Brain microvascular endothelial cell (primary cell): ENCODE data around the gene REXO4.

Experiments
- DNase-seq: peaks from one replicate; pipeline ENCODE4 v3.0.0-alpha.2; 2020
- H3K27ac ChIP-seq: fragments of 250-450 bp; sonication (Bioruptor Pico); 2 replicates; pipeline ENCODE4 v1.5.1; 2020; ENCODE audit warnings: mild to moderate bottlenecking, moderate library complexity
- H3K27me3 ChIP-seq: fragments of 250-450 bp; sonication (Bioruptor Pico); replicated peaks from 2 replicates; pipeline ENCODE4 v1.5.1; 2020; ENCODE audit warnings: mild to moderate bottlenecking
- H3K36me3 ChIP-seq: fragments of 250-450 bp; sonication (Bioruptor Pico); replicated peaks from 2 replicates; pipeline ENCODE4 v1.5.1; 2020; ENCODE audit warnings: mild to moderate bottlenecking
- H3K4me3 ChIP-seq: 2 replicates; pipeline ENCODE4 v1.5.1; 2011; ENCODE audit warnings: low read depth, mild to moderate bottlenecking, control low read depth, low read length, moderate library complexity
- in situ Hi-C: cut with HindIII; loops from 2 replicates; pipeline ENCODE4 v1.10.0; 2017; ENCODE audit warnings: low sequenced_read_pairs, low pct_ligation_motif_present
- TF ChIP-seq, protein P1 (sequence below): IDR thresholded peaks from 2 replicates; pipeline ENCODE4 v1.5.1; 2011; ENCODE audit warnings: low read depth, mild to moderate bottlenecking, moderate library complexity, low read length, control low read depth, inconsistent platforms; ENCODE audit errors: missing control alignments

The REXO4 gene

GRCh38 chr9:133389025-133389557 lies 28.7 kb downstream of the REXO4 start:
- TF ChIP-seq, protein P1, sequence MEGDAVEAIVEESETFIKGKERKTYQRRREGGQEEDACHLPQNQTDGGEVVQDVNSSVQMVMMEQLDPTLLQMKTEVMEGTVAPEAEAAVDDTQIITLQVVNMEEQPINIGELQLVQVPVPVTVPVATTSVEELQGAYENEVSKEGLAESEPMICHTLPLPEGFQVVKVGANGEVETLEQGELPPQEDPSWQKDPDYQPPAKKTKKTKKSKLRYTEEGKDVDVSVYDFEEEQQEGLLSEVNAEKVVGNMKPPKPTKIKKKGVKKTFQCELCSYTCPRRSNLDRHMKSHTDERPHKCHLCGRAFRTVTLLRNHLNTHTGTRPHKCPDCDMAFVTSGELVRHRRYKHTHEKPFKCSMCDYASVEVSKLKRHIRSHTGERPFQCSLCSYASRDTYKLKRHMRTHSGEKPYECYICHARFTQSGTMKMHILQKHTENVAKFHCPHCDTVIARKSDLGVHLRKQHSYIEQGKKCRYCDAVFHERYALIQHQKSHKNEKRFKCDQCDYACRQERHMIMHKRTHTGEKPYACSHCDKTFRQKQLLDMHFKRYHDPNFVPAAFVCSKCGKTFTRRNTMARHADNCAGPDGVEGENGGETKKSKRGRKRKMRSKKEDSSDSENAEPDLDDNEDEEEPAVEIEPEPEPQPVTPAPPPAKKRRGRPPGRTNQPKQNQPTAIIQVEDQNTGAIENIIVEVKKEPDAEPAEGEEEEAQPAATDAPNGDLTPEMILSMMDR, result no peak
- no peak overlapping the region for H3K4me3 ChIP-seq
- H3K27ac ChIP-seq, result no peak overlapping the region
- DNase-seq, result no peak
- in situ Hi-C loops, result no loop called here
- no peaks in the 10 kb centered on the region for H3K27me3 ChIP-seq
- H3K36me3 ChIP-seq, result no peaks in the 10 kb centered on the region

DNA sequence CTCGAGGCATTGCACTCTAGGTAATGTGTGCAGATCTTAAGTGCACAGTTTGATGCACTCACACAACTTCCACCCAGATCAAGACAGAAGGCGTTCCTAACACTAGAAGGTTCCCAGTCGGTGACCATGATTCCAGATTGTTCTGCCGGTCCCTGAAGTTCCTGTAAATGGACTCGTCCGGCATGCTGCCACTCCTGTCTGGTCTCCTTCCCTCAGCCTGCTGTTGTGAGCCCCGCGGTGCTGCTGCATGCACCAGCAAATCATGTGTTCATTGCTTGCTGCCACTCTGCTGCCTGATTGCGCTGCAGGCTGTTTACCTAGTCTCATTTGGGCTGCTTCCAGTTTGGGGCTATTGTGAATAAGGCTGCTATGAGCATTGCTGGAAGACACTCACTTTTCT lies 30.1 kb downstream of the REXO4 start:
- H3K27me3 ChIP-seq, result no peaks in the 10 kb centered on the region
- H3K36me3 ChIP-seq, result no peaks in the 10 kb centered on the region
- H3K4me3 ChIP-seq, result no peak overlapping the region
- TF ChIP-seq, protein P1, result no peak
- in situ Hi-C loops, result no loop called here
- DNase-seq, result no peak
- no peak overlapping the region for H3K27ac ChIP-seq

- H3K27me3 ChIP-seq, result no peaks in the 10 kb centered on the region
- TF ChIP-seq, protein P1, result no peak
- no peak overlapping the region for H3K4me3 ChIP-seq
- no peak overlapping the region for H3K27ac ChIP-seq
- H3K36me3 ChIP-seq, result no peaks in the 10 kb centered on the region
- in situ Hi-C loops, result no loop called here
- no peak for DNase-seq
These were observed 31.5 kb downstream of the REXO4 start for GRCh38 chr9:133386338-133386737.

DNA sequence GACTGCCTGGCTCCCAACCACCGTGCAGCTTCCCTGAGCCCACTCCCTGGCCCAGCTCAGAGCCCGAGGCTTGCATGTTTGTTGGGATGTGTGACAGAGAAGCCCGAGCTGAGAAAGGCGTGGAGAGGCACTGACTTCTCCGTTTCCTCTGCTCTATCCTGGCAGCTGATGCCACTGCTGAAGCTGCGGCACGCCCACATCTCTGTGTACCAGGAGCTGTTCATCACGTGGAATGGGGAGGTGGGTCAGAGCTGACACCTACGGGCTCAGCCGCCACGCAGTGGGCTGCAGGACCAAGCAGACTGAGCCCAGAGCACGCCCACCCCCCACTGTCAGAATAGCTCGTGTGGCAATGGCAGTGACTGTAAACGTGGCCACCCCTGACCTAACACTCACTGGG lies 32.4 kb downstream of the REXO4 start:
- Histone ChIP-seq H3K4me3 (no peak overlapping the region), H3K27ac (no peak overlapping the region), H3K36me3 (no peaks in the 10 kb centered on the region), H3K27me3 (no peaks in the 10 kb centered on the region)
- in situ Hi-C loops, result no loop called here
- no peak for DNase-seq
- TF ChIP-seq, protein P1, result no peak

- in situ Hi-C loops, result no loop called here
- DNase-seq, result no peak
- Histone ChIP-seq H3K27ac (no peak overlapping the region), H3K4me3 (no peak overlapping the region), H3K27me3 (no peaks in the 10 kb centered on the region), H3K36me3 (no peaks in the 10 kb centered on the region)
- TF ChIP-seq, protein P1, result no peak
These were observed 33.0 kb downstream of the REXO4 start for GRCh38 chr9:133384736-133385321.

GRCh38 chr9:133383438-133383837 lies 34.4 kb downstream of the REXO4 start:
- Histone ChIP-seq H3K27me3 (no peaks in the 10 kb centered on the region), H3K27ac (no peak overlapping the region), H3K36me3 (no peaks in the 10 kb centered on the region), H3K4me3 (no peak overlapping the region)
- in situ Hi-C loops, result no loop called here
- DNase-seq, result no peak
- TF ChIP-seq, protein P1, result no peak
